OCI-LY3 (cell line): ENCODE measurements around the gene SLC22A2.

Source experiments
- H2AFZ ChIP-seq: fragments of 200-600, 300-600 bp; shearing (Covaris generic); 2 replicates; pipeline ENCODE4 v1.6.0; 2014; ENCODE audit warnings: antibody characterized with exemption, low read depth, low read length
- H3K27ac ChIP-seq: fragments of 200-600, 300-600 bp; sonication (generic); 2 replicates; pipeline ENCODE4 v1.5.1; 2014; ENCODE audit warnings: mild to moderate bottlenecking, low read length, moderate library complexity, mixed read lengths
- H3K27me3 ChIP-seq: fragments of 200-600, 300-600 bp; sonication (generic); 2 replicates; pipeline ENCODE4 v1.6.1; 2014; ENCODE audit warnings: low read depth, low read length, mixed read lengths
- H3K36me3 ChIP-seq: fragments of 200-600, 300-600 bp; sonication (generic); replicated peaks from 2 replicates; pipeline ENCODE3; 2014; ENCODE audit warnings: low read depth, low read length, mixed read lengths
- H3K4me1 ChIP-seq: fragments of 300-600, 200-600 bp; sonication (generic); 2 replicates; pipeline ENCODE4 v1.6.1; 2014; ENCODE audit warnings: low read length, mixed read lengths
- H3K4me2 ChIP-seq: fragments of 200-600, 300-600 bp; sonication (generic); 2 replicates; pipeline ENCODE4 v1.6.1; 2014; ENCODE audit warnings: low read length, mixed read lengths
- H3K4me3 ChIP-seq: fragments of 300-600, 200-600 bp; sonication (generic); 2 replicates; pipeline ENCODE4 v1.5.1; 2014; ENCODE audit warnings: antibody characterized with exemption, mild to moderate bottlenecking, low read length, moderate library complexity
- H3K79me2 ChIP-seq: fragments of 300-600, 200-600 bp; shearing (Covaris generic); 2 replicates; pipeline ENCODE4 v1.6.1; 2014; ENCODE audit warnings: mild to moderate bottlenecking, low read length, mixed read lengths
- H3K9ac ChIP-seq: fragments of 300-600, 200-600 bp; shearing (Covaris generic); 2 replicates; pipeline ENCODE4 v1.6.0; 2014; ENCODE audit warnings: mild to moderate bottlenecking, low read length, moderate library complexity
- H3K9me3 ChIP-seq: fragments of 200-600, 300-600 bp; shearing (Covaris generic); 2 replicates; pipeline ENCODE4 v1.6.1; 2014; ENCODE audit warnings: low read length, mixed read lengths; ENCODE audit not compliant: insufficient read depth
- H4K20me1 ChIP-seq: fragments of 200-600, 300-600 bp; sonication (generic); 2 replicates; pipeline ENCODE4 v1.6.1; 2016; ENCODE audit warnings: low read length, mixed read lengths; ENCODE audit not compliant: insufficient read depth
- EZH2phosphoT487 ChIP-seq: fragments of 200-600 bp; shearing (Covaris generic); IDR thresholded peaks from 2 replicates; pipeline ENCODE4 v1.6.1; 2018; ENCODE audit warnings: antibody characterized with exemption, mixed run types, low read depth
- TF ChIP-seq, protein P1 (sequence below): fragments of 200-600, 300-600 bp; sonication (generic); IDR thresholded peaks from 2 replicates; pipeline ENCODE4 v1.5.1; 2014; ENCODE audit warnings: antibody characterized with exemption, low read length, low read depth

SLC22A2 gene

DNA sequence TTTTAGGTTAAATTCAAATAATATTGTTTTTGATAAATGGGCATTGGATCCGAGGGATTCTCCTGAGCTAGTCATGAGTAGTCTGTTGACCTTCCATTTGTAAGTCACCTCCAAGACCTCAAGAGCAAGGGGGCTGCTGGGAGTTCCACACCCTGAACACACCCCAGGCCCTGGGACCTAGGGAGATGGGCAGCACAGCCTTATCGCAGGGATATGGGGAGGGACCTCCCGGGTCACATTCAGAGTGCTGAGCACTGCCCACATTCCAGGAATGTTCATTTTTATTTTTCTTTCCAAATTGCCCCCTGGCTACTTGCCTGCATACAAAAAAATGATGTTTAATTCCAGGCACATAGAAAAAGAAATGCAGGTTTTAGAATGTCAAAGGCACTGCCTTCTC is 55.5 kb downstream of the SLC22A2 start:
- Histone ChIP-seq H3K4me3 (no peak overlapping the region), H4K20me1 (no peaks in the 10 kb centered on the region)

DNA sequence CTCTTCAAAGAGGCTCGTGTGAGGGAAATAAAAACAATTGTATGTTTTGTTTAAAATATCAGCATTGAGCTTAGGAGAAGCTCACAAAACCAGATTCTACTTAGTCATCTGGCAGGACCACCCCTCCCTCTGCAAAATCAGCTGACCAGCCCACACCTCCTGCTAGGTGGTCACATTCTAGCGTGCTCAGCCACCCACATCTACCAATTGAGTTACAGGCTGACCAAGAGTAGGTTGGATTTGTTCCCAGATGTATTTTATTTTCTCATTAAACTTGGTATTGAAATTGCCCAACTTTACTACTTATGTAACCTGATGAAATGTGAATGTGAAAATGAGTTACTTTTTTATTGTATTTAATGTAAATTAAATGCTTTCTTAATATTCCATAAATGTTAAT is 56.2 kb downstream of the SLC22A2 start:
- Histone ChIP-seq H3K9ac (no peak overlapping the region), H3K27me3 (no peaks in the 10 kb centered on the region), H3K4me1 (peaks cover 7% of the 10 kb centered on the region), H3K4me3 (no peak overlapping the region), H3K9me3 (no peaks in the 10 kb centered on the region), H4K20me1 (no peaks in the 10 kb centered on the region), H3K4me2 (no peak overlapping the region), H3K79me2 (no peaks in the 10 kb centered on the region), H3K27ac (no peak overlapping the region), H3K36me3 (no peaks in the 10 kb centered on the region), H2AFZ (no peak overlapping the region)
- no peak for TF ChIP-seq EZH2phosphoT487
- TF ChIP-seq, protein P1, sequence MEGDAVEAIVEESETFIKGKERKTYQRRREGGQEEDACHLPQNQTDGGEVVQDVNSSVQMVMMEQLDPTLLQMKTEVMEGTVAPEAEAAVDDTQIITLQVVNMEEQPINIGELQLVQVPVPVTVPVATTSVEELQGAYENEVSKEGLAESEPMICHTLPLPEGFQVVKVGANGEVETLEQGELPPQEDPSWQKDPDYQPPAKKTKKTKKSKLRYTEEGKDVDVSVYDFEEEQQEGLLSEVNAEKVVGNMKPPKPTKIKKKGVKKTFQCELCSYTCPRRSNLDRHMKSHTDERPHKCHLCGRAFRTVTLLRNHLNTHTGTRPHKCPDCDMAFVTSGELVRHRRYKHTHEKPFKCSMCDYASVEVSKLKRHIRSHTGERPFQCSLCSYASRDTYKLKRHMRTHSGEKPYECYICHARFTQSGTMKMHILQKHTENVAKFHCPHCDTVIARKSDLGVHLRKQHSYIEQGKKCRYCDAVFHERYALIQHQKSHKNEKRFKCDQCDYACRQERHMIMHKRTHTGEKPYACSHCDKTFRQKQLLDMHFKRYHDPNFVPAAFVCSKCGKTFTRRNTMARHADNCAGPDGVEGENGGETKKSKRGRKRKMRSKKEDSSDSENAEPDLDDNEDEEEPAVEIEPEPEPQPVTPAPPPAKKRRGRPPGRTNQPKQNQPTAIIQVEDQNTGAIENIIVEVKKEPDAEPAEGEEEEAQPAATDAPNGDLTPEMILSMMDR, result no peak

More for the DNA sequence above, 55.5 kb downstream of the SLC22A2 start:
- H3K4me2 ChIP-seq, result no peak overlapping the region
- H3K79me2 ChIP-seq, result no peaks in the 10 kb centered on the region
- no peaks in the 10 kb centered on the region for H3K36me3 ChIP-seq
- H2AFZ ChIP-seq, result no peak overlapping the region
- H3K4me1 ChIP-seq, result peaks cover 7% of the 10 kb centered on the region
- TF ChIP-seq, protein P1, result no peak
- no peak for TF ChIP-seq EZH2phosphoT487
- no peak overlapping the region for H3K9ac ChIP-seq
- no peaks in the 10 kb centered on the region for H3K9me3 ChIP-seq
- H3K27me3 ChIP-seq, result no peaks in the 10 kb centered on the region
- no peak overlapping the region for H3K27ac ChIP-seq

DNA sequence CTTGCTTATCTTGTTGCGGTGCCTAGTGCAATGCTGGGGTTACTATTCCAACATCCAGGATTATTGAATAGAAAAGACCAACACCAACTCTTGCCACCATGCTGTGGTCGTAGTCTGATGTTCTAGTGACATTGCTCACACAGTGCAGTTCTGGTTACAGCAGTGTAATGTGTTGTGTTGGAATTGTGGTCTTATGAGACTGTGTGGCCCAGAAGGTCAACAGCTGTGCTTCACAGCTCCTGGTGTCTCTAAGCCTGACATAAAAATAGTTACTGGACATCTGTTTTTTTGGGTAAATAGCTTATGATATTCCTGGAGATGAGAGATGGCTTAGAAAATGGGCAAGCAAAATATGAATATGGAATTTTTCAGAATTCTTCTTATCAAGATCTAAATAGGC is 57.6 kb downstream of the SLC22A2 start:
- H4K20me1 ChIP-seq, result no peaks in the 10 kb centered on the region
- H3K27ac ChIP-seq, result no peak overlapping the region
- no peaks in the 10 kb centered on the region for H3K27me3 ChIP-seq
- no peaks in the 10 kb centered on the region for H3K9me3 ChIP-seq
- H3K4me1 ChIP-seq, result peaks cover 7% of the 10 kb centered on the region
- no peaks in the 10 kb centered on the region for H3K79me2 ChIP-seq
- no peak overlapping the region for H3K9ac ChIP-seq
- no peak overlapping the region for H3K4me2 ChIP-seq
- TF ChIP-seq, protein P1, result no peak
- no peak for TF ChIP-seq EZH2phosphoT487
- no peak overlapping the region for H2AFZ ChIP-seq
- no peaks in the 10 kb centered on the region for H3K36me3 ChIP-seq
- H3K4me3 ChIP-seq, result no peak overlapping the region

DNA sequence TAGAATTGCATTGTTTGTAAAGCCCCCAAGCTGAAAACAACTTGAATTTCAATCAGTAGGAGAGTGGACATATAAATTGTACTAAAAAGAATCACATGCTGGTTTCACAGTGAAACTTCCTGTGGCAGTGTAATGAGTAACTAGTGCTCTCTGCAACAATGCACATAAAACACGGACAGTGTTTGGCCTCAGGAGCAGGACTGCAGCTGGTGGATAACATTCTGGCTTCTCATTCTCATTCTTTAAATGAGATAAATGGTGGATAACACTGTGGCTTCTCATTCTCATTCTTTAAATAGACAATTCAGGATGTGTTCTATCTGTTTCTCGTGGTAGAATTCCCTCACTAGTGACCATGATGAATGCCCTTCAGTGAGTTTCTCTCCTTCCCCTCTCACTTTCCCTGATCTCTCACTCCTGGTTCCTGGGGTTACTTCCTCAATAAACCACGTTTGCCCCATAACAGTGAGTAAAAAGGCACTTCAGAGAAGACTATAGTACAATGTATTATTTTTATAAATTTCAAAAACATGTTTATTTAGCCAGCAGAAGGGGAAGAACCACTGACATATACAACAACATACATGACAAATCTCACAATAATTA is 59.9 kb downstream of the SLC22A2 start:
- TF ChIP-seq, protein P1, result no peak
- TF ChIP-seq EZH2phosphoT487, result no peak
- H3K27me3 ChIP-seq, result no peaks in the 10 kb centered on the region
- no peak overlapping the region for H3K27ac ChIP-seq
- no peak overlapping the region for H3K9ac ChIP-seq
- H3K4me2 ChIP-seq, result no peak overlapping the region
- H4K20me1 ChIP-seq, result no peaks in the 10 kb centered on the region
- H3K4me1 ChIP-seq, result peaks cover 7% of the 10 kb centered on the region
- H2AFZ ChIP-seq, result no peak overlapping the region
- no peaks in the 10 kb centered on the region for H3K9me3 ChIP-seq
- no peaks in the 10 kb centered on the region for H3K36me3 ChIP-seq
- H3K4me3 ChIP-seq, result no peak overlapping the region
- H3K79me2 ChIP-seq, result no peaks in the 10 kb centered on the region
